Stimulated activated CD8-positive, alpha-beta memory T cell treated with anti-CD3 and anti-CD28 coated beads, Interleukin-7, amount 100 ng/mL, for 4 hours (primary cell): ENCODE measurements around the gene ABL1.

Source experiments
- DNase-seq, 2 donors: peaks; one replicate each; pipeline ENCODE4 v3.0.0-alpha.2; 2020; ENCODE audit warnings: low read depth in 2 of 2

The ABL1 gene

DNA sequence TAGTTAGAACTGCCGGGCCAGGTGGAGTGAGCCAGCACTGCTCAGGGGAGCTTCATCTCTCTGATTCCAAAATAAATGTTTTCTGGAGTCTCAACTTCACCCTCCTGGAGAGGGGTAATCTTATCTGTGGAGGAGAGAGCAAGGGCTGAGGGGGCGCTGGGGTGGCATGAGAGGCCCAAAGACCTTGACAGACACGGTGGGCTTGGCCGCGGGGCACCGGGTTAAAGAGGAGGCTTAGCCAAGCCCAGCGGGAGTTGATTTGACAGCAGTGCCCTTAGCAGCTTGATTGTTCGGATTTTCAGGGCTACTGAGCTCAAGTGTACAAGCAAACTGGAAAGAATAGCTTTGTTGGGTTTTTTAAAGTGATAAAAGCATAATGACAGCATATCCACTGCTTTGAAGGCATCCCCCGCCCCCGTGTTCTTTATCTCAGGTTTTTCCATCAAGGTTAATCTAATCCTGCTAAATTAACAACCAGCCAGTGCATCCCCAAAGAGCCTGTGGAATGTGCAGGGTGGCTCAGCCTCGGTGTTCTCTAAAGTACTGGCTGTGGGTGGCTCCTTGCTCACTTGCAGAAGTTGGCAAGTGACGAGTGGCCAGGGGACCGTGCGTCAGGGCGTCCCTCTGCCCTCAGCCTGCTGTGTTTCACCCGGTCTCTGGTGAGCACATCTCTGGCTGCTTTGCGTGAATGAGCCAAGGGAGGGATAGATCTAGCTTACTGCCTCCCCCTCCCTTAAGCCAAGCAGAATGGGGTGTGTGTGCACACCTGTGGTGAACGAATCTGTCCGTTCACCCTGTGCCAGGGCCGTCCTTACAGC is 56.0 kb downstream of the ABL1 start:
- DNase-seq = no peak

DNA sequence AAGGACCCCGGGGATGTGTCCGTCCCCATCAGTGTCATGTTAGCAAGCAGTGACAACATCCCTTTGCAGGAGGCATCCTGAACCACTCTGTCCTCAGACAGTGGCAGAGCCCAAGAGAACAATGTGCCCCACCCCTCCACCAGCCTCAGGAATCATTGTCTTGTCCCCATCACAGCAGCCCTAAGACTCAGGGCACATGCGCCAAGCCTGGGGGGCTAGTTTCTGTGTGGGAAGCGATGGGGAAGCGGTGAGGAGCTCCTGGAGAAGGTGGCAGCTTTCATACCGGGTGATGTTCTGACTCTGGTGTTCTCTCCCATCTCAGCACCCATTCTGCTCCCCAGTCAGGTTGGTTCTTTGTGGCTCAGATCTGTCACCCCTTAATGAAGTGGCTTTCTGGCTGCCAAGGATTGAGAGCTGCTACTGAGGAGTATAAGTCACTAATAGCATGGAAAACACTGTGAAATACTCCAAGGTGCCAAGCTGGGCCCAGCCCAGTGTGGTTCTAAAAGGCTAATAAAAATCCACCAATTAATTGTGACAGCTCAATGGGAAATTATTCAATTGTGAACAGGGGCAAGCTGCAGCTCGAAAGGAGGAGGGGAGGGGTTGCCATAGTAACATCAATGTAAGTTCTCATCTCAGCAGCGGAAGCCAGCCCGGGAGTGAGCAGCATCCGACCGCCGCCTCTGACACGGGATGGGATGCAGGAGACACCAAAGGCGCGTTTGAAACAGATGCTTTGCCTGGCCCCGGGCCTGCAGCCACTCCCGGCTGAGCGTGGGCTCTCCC is 56.8 kb downstream of the ABL1 start:
- no peak for DNase-seq

DNA sequence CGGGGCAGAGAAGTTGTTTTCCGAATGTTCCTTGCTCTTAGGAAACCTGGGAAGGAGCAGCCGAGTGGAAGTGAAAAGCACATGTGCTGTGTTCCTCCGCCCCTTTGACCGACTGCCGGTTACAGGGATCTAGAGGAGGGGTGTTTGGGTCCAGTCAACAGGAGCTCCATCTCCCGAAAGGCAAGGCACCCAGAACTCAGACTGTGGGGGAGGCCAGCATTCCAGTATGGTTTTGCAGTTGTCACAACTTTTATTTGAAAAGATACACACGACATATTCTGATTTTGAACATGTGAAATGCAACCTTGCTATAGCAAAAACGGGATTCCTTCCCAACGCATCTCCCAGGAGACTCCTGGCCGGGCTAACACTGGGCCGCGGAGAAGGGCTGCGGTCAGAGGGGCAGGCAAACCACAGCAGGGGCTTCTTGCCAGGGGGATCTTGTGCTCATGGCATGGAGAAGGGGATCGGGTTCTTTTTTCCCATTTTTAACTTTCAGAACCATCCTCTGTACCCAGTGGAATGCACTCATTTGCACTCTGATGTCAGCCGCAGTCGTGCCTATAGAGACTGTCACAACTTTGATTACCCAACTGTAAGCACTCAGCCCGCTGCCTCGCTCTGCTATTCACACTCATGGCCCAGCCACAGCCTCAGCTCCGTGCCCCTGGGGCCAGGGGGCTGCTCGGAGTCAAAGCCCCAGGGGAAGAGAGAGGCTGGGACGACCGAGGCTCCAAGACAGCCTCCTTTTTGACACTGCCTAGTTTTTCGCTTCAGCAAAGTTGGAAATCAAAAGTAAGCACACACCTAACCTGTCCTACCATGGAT is 57.6 kb downstream of the ABL1 start:
- no peak for DNase-seq

DNA sequence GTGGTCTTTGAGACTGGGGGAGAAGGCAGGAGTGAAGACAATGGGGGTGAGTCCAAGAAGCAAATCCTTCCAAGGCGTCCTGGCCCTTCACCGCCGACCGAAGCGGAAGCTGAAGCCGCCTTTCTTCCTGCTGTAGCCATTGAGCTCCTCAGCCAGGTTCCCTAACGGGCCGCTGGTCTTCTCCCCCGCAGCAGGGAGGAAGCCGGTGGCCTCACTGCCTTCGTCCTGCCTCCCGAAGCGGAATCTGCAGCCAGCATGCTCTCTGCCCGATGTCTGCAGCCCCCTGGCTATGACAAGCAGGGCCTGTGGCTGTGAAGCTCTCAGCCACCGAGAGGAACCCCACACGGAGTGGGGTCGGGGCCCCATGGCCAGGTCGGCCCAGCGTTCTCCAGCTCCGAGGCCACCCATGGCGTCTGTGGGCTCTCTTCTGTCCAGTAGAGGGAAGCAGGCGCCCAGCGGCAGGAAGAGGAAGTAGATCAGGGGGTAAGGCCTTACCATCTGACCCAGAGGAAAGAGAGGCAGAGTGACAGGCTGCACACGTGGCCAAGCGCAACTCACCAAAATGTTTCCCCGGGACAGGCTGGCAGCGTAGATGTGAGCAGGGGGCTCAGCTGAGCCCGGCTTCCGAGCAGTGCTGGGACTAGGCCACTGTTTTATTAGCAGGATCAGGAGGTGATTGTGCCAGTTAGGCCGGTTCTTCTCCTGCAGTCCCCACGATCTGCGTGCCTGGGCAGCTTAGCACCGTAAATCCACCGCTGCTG is 58.5 kb downstream of the ABL1 start:
- DNase-seq = no peak

DNA sequence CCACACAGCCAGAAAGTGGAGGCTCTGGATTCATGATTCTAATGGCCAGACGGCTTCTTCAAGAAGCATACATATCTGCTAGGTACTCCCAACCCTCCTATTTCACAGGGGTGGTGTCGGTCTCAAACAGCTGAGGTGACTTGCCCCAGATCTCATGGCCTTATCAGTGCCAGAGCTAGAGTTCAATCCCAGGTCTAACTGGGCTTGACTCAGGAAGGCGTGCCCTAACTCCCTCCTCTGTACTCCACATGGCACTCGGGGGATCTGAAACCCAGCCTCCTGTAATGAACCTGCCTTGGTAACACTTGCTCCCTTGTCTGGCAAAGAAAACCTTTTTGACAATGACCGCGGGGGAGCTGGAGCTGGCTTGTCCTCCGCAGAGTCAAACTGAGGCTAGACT is 59.5 kb downstream of the ABL1 start:
- DNase-seq = no peak

DNA sequence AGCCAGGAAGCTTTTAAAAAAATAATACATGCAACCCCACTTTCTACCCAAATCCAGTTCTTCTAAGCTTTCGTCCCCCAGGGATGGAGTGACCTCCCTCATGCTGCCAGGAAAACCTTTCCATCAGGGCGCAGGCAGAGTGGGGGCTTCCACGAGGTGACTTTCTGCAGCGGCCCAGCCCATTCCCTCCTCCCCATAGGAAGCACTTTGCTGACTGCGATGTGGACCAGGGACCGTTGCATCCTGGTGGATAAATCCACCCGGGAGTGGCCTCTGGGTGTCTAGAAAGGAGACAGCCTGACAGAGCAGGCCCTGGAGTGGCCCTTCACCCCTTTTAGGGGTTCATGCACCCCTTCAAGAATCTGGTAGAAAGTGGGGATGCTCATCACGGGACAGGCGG is 60.0 kb downstream of the ABL1 start:
- DNase-seq = no peak

DNA sequence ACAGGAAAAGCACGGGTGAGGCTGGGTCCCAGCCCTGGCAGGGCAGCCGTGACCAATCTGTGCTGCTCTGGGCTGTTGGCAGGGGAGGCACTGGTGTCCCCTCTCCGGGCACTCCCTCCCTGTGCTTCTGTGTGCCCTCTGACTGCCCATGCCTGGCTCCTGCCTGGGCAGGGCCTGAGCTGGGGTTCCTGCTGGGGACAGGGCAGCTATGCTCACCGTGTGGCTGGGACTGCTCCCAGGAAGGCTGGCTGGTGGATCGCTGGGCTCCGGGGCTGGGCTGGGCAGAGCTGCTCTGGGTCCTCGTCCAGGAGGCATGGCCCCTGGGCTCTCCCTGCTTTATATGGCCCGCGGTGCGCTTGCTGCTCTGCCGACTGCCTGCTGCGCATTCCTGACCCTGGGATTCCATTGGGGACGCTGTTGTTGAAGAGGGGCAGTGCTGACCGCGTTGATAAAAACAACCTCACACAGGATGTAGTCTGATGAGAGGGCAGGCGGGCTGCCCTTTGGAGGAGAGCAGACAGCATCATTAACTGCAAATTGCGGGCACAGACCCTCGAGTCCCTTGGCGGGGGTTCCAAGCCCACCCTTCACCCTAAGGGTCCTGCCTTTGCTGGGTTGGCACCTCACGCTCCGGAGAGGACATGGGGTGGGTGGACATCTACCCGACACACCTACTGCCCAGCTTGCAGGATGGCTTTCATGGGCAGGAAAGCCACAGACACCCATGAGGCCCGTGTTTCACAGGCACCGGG is 60.6 kb downstream of the ABL1 start:
- no peak for DNase-seq

DNA sequence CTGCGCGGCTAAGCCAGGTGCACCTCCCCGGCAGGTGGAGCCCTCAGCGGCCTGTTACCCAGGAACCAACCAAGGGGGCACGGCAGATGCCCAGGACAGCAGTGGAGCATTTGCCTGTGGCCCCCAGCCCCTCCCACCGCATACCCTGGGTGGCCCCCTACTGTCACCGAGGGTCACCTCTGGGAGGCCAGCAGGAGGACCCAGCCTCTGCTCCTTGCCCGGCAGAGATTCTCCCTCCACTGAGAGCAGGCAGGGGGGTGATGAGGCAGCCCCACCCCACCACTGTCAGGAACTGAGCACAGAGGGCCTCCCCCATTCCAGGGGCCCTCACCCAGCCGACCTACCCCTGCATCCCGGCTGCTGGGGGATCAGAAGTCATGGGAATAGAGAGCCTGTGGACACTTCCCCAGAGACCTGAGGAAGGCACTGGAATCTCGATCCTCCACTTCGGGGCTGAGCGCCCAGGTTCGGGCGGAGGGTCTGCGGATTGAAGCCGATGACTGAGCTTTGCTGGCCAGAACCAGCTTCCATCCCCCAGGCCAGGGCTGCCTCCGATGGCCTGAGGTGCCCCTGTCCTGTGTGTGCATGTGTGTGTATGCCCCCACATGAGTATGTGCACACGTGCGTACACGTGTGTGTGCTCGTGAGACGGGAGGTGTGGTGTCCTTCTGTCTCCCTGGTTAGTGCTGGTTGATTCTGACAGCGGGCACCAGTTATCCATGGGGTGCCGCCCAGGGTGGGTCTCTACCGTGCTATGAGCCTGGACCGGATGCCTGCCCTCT is 61.4 kb downstream of the ABL1 start, which contains the start of gene QRFP:
TSS of gene QRFP (minus strand) at position 580 of the 782 bp plus-strand sequence. CDS start 2,974 bp downstream, outside the sequence.
- no peak for DNase-seq

DNA sequence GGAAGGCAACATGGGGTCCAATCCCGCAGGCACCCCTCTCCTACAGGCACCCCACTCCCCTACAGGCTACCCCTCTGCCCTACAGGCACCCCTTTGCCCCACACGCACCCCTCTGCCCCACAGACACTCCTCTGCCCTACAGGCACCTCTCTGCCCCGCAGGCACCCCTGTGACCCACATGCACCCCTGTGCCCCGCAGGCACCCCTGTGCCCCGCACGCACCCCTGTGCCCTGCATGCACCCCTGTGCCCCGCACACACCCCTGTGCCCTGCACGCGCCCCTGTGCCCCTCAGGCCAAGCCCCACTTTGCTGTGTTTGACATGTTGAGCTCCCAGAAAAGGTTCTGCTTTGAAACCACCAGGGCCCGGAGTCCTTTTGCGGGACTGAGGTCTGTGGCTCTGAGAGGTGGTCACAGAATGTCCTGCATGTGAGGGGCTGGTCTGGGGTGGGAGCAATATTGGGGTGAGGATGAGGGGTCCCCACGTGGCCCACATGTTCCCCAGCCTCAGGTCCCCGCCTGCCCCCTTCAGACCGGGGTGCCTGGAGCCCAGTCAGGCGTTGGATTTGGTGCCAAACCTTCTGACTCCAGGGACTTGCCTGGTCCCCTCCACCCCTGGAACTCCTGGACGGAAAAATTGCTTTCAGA is 62.2 kb downstream of the ABL1 start:
- DNase-seq = no peak

DNA sequence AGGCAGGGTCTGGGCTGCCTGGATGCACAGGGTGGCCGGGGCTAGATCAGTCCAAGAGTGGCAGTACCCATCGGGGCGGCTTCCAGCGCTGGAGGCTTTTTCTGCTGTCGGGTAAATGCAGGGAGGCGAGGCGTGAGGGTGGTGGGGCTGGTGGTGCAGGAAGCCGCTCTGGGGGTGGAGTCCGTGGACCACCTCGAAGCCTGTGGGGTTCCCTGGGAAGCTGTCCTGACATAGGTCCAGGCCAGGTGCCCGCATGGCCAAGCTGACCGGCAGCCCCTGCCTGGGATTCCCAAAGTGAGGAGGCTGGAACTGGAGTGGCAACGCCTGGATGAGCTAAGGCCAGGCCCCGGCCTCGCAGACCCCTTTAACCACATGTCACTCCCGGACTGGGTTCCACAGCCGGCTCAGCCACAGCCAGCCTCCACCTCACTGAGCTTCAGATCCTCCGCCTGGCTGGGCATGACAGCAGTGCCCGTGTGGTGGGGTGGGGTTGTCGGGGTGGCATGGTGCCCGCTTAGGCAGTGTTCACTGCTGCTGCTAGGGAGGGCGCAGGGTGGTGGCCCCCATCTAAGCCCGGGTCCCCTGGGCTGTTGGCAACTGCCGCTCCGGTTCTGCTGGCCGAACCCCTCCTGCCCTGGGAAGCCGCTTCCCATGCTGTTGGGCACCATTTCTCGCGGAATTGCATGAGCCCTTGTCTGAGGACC is 62.9 kb downstream of the ABL1 start:
- no peak for DNase-seq

DNA sequence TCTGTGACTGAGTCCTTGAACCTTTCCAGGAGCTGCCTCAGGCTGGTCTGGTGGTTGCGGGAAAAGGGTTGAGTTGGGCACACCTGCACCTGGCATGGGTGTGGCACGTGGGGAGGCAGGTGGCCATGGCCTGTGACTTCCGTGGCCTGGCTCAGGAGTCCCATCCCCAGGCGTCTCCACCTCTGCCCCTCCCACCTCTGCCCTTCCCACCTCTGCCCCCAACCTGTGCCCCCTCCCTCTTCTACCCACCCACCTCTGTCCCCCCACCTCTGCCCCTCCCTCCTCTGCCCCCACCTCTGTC is 63.4 kb downstream of the ABL1 start:
- no peak for DNase-seq

DNA sequence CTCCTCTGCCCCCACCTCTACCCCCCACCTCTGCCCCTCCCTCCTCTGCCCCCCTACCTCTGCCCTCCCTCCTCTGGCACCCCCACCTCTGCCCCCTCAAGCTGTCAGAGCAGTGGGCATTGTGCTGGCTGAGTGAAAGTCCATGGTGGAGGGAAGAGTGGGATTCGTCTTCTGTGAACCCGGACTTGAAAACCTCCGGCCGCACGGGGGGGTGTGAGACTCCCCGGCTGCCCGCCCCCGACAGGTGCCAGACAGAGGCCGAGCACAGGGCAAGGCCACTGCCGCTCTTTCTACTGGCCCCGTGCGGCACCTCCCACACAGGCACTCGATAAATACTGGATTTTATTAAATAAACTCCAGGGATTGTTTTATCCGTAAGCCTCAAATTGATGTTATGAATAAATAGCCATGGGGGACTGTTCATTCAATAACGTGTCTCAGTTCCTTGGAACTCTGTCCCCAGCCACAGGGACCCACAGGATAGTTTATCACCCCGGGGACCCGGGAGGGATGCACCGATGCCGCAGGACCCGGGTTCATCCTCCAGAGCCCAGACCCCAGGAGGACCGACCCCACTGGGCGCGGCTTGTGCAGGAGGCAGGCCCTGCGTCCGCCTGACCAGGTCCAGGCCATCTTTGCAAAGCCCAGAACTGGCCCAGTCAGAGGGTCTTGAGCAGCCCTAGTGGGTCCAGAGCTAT is 64.1 kb downstream of the ABL1 start:
- DNase-seq = no peak

DNA sequence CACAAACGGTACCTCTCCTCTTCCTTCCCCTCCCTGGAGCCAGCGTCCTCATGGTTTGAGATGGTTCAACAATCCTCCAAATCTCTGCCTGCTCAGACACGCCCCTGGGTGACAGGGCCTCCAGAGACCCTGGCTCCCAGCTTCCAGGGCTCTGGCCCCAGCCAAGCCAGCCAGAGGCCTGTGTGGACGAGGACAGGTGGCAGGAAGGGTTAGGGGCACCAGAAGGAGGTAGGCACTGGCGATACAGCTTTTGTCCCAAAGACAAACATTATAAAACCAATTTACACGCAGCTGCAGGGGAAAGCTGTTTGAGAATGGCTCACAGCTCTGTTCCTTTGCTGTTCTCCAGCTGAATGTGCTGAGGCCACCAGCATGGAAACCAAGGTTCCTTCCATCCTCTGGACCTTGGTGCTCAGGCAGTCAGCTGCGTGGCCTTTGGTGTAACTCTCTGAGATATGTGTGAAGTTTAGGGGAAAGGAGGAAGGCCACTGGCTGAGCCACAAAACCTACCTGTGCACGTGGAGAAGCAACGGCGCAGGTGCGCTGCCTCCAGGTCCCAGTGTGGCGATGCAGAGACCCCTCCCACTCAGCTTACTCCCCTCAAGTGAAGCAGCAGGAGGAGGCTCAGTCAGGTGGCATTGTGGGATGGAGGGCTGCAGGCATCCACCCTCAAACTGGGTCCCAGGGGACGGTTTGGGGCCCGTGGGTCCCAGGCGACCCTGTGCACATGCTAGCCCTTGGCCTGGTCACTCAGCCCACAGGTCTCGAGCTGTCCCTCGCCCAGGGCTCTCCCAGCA is 65.8 kb downstream of the ABL1 start:
- no peak for DNase-seq

DNA sequence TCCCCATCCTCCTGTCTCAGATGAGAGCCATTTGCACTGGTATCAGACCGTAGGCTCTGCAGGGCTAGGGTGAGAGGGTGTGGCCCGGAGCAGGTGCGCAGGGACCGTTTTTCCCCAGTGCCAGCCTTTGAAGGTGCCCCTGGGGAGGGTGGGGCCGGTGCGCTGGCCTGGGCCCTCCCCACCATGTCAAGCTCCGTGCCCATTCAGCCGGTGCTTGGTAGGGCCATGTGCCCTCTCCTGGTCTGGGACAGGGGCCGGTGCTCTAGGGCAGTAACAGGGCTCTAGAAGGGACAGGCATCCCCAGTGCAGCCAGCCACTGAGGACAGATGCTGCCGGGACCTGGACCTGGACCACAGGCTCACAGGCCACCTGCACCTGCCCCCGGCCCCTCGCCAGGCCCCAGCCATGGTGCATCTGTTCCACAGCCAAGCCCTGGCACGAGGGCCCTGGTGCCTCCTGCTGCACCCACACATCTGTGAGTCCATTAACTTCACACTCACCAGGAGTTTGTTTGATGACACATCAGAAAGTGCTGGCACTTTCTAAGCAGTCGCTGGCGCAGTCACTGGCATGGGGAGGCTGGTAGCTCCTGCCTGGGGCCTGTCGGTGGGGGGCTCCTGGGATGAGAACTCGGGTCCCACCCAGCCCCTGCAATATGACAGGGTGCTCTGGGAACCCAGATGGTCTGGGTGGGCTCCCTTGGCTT is 66.6 kb downstream of the ABL1 start:
- no peak for DNase-seq

DNA sequence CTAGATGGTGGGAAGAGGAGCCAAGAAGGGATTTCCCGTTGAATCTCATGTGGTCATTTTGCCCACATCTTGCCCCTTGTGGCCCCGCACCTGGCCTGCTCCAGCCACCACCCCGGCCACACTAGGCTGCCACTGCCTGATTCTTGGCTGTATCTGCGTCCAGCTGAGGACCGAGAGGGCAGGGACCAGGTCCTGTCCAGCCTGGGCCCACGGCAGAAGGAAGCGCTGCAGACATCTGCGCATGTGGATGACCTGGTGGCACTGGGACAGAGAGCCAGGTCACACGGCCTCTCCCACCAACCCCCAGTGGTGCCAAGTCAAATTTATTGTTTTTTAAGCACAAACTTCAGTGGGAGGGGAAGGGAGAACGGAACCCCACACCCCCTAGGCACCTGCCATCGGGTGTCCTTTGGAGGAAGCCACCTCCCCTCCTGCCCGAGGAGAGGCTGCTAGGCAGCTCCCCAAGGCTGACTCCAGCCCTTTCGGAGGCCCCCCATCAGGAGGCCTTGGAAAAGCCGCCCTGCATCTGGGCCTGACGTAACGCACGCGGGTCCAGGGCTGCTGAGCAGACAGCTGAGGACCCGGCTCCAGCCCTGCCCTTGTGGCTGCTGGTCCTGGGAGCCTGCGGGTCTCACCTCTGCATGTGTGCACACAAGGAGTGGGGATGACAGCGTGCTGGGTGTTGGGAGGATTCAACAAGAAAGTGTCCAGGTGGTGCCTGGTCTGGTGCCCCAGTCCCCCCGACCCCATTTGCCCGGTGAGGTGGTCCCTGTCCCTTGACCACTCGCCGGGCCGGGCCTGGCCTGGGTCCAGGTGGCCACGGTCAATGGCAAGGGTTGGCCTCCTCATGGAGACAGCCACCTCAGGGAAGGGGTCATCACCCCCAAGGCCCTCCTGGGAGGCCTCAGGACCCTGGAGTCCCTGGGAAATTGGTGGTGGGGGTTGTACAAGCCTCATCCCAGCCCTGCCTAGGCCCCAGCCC is 67.4 kb downstream of the ABL1 start:
- DNase-seq = no peak
